ENCODE results near the gene SPDYE16. TPM values are rescaled to one million over a fixed set of nuclear protein-coding genes. Genes with fewer than 3 reads are reported as not detected.
A peak's percentile ranks its signal among the peaks of the same experiment; 100 is the strongest.
"Not testable (repeated sequence)": the region's sequence is repeated elsewhere in the genome, so short reads cannot be mapped to it uniquely, and the experiment has no call there.

The SPDYE16 gene
- total RNA-seq, 1 experiment from 2014 or later, result 0.13 TPM

DNA sequence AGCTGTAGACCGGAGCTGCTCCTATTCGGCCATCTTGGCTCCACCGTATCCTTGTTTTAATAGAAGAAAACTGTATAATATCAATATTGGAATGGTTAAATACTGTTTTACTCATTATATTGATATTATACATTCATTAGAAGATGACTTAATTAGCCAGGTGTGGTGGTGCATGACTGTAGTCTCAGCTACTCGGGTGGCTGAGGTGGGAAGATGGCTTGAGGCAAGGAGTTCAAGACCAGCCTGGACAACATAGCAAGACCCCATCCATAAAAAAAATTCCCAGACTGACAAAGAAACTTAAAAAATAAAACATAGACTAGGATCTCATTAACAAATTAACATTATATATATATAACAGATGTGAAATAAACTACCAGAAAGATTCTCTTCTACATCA is 24.2 kb upstream of the SPDYE16 start:
- intact Hi-C loops (cut with micrococcal nuclease; ENCODE audit: unreplicated experiment); H3K27me3 ChIP-seq (replicated peaks; ENCODE audit: insufficient read depth, low read depth, low read length, poor library complexity); POLR2A ChIA-PET (ENCODE audit: low non-redundant PET); H3K27ac ChIP-seq (ENCODE audit: low read depth, low read length, poor library complexity, severe bottlenecking); H3K36me3 ChIP-seq (ENCODE audit: insufficient read depth, low read length, poor library complexity, severe bottlenecking); H3K9me3 ChIP-seq (ENCODE audit: low read depth, low read length, poor library complexity, severe bottlenecking); BruUV-seq (replicated peaks); CTCF ChIA-PET; H3K4me3 ChIP-seq (ENCODE audit: low read depth, low read length, poor library complexity, severe bottlenecking); DNase-seq (ENCODE audit: low spot score): not testable (repeated sequence)
- H3K4me1 ChIP-seq (ENCODE audit: insufficient read depth, low read length, poor library complexity, severe bottlenecking), result peaks cover 11% of the 10 kb centered on the region

DNA sequence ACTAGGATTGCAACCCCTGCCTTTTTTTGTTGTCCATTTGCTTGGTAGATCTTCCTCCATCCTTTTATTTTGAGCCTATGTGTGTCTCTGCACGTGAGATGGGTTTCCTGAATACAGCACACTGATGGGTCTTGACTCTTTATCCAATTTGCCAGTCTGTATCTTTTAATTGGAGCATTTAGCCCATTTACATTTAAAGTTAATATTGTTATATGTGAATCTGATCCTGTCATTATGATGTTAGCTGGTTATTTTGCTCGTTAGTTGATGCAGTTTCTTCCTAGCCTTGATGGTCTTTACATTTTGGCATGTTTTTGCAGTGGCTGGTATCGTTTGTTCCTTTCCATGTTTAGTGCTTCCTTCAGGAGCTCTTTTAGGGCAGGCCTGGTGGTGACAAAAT is 21.9 kb upstream of the SPDYE16 start:
- H3K27me3 ChIP-seq (replicated peaks; ENCODE audit: insufficient read depth, low read depth, low read length, poor library complexity); H3K36me3 ChIP-seq (ENCODE audit: insufficient read depth, low read length, poor library complexity, severe bottlenecking); CTCF ChIA-PET; H3K27ac ChIP-seq (ENCODE audit: low read depth, low read length, poor library complexity, severe bottlenecking); H3K9me3 ChIP-seq (ENCODE audit: low read depth, low read length, poor library complexity, severe bottlenecking); BruUV-seq (replicated peaks); H3K4me1 ChIP-seq (ENCODE audit: insufficient read depth, low read length, poor library complexity, severe bottlenecking); intact Hi-C loops (cut with micrococcal nuclease; ENCODE audit: unreplicated experiment); DNase-seq (ENCODE audit: low spot score); H3K4me3 ChIP-seq (ENCODE audit: low read depth, low read length, poor library complexity, severe bottlenecking); POLR2A ChIA-PET (ENCODE audit: low non-redundant PET): not testable (repeated sequence)

DNA sequence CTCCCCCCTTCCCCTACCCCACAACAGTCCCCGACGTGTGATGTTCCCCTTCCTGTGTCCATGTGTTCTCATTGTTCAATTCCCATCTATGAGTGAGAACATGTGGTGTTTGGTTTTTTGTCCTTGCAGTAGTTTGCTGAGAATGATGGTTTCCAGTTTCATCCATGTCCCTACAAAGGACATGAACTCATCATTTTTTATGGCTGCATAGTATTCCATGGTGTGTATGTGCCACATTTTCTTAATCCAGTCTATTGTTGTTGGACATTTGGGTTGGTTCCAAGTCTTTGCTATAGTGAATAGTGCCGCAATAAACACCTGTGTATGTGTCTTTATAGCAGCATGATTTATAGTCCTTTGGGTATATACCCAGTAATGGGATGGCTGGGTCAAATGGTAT is 18.2 kb upstream of the SPDYE16 start:
- BruUV-seq (replicated peaks); intact Hi-C loops (cut with micrococcal nuclease; ENCODE audit: unreplicated experiment); H3K4me1 ChIP-seq (ENCODE audit: insufficient read depth, low read length, poor library complexity, severe bottlenecking); POLR2A ChIA-PET (ENCODE audit: low non-redundant PET); CTCF ChIA-PET; H3K9me3 ChIP-seq (ENCODE audit: low read depth, low read length, poor library complexity, severe bottlenecking); H3K36me3 ChIP-seq (ENCODE audit: insufficient read depth, low read length, poor library complexity, severe bottlenecking); DNase-seq (ENCODE audit: low spot score); H3K27ac ChIP-seq (ENCODE audit: low read depth, low read length, poor library complexity, severe bottlenecking); H3K27me3 ChIP-seq (replicated peaks; ENCODE audit: insufficient read depth, low read depth, low read length, poor library complexity); H3K4me3 ChIP-seq (ENCODE audit: low read depth, low read length, poor library complexity, severe bottlenecking): not testable (repeated sequence)

DNA sequence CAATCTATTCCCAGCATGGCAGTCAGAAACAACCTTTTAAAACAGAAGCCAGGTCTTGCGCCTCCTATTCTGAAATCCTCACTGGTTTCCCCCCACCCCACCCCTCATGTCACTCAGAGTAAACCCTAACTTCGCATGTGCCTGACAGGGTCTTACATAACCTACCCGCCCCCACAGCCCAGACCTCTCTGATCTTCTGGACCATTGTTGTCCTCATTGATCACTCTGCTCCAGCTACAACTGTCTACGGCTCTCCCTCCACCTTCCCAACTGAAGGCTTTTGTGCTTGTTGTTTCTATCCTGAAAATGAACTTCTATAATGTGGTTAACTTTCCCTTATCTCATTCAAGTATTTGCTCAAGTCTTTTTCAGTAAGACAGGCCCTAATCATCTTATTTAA is 17.1 kb upstream of the SPDYE16 start:
- POLR2A ChIA-PET (ENCODE audit: low non-redundant PET); H3K4me1 ChIP-seq (ENCODE audit: insufficient read depth, low read length, poor library complexity, severe bottlenecking); intact Hi-C loops (cut with micrococcal nuclease; ENCODE audit: unreplicated experiment); H3K27me3 ChIP-seq (replicated peaks; ENCODE audit: insufficient read depth, low read depth, low read length, poor library complexity); CTCF ChIA-PET; H3K27ac ChIP-seq (ENCODE audit: low read depth, low read length, poor library complexity, severe bottlenecking); DNase-seq (ENCODE audit: low spot score); H3K36me3 ChIP-seq (ENCODE audit: insufficient read depth, low read length, poor library complexity, severe bottlenecking); H3K4me3 ChIP-seq (ENCODE audit: low read depth, low read length, poor library complexity, severe bottlenecking); H3K9me3 ChIP-seq (ENCODE audit: low read depth, low read length, poor library complexity, severe bottlenecking); BruUV-seq (replicated peaks): not testable (repeated sequence)

DNA sequence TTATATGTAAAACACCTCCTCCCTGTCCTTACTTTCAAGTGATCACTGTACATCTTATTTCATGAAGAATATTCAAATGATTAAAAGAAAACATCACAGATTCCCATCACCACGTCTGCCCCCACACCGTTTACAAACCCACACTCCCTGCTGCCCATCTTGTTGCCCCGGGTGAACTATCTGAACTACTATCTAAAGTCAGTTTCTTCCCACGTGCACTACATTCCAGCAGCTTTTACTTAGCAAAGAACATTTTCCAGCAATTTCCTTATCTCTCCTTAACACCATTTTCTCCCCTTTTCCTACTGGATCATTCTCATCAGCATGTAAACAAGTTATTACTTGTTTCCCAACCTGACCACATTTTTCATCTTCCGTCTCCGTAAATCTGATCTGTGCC is 16.6 kb upstream of the SPDYE16 start:
- H3K9me3 ChIP-seq (ENCODE audit: low read depth, low read length, poor library complexity, severe bottlenecking); BruUV-seq (replicated peaks); H3K36me3 ChIP-seq (ENCODE audit: insufficient read depth, low read length, poor library complexity, severe bottlenecking); DNase-seq (ENCODE audit: low spot score); intact Hi-C loops (cut with micrococcal nuclease; ENCODE audit: unreplicated experiment); H3K4me1 ChIP-seq (ENCODE audit: insufficient read depth, low read length, poor library complexity, severe bottlenecking); CTCF ChIA-PET; H3K27me3 ChIP-seq (replicated peaks; ENCODE audit: insufficient read depth, low read depth, low read length, poor library complexity); POLR2A ChIA-PET (ENCODE audit: low non-redundant PET); H3K27ac ChIP-seq (ENCODE audit: low read depth, low read length, poor library complexity, severe bottlenecking); H3K4me3 ChIP-seq (ENCODE audit: low read depth, low read length, poor library complexity, severe bottlenecking): not testable (repeated sequence)

DNA sequence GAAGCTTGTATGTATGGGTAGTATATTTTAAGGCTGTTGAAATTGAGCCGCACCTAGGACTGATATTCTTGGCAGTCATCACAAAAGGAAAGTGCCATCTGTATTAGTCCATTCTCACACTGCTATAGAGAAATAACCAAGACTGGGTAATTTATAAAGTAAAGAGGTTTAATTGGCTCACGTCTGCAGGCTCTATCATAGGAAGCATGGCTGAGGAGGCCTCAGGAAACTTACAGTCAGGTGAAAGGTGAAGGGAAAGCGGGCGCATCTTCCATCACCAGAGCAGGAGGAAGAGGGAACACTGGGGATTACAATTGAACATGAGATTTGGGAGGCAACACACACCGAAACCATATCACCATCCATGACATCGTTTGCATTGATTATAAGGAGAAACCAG is 8.9 kb upstream of the SPDYE16 start:
- CTCF ChIA-PET; DNase-seq (ENCODE audit: low spot score); BruUV-seq (replicated peaks): not testable (repeated sequence)

DNA sequence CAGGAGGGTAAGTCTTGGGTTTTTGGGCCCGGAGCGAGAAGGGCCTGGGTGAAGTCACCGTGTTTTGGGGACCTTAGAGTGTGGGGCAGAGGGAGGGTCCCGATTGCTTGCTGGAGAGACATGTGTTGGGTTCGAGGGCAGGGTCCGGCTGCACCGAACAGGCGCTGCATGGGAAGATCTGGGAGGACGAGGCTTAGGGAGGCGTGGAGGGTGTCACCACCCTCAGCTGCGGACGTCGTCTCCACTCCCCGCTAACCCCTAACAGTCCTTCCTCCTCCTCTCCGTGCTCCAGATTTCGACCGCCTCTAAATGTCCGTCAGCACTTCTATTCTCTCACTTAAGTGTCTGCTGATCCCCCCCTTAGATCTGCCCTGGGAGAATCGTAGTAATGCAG is 6.8 kb upstream of the SPDYE16 start:
- intact Hi-C loops (cut with micrococcal nuclease; ENCODE audit: unreplicated experiment); DNase-seq (ENCODE audit: low spot score); POLR2A ChIA-PET (ENCODE audit: low non-redundant PET); CTCF ChIA-PET; H3K36me3 ChIP-seq (ENCODE audit: insufficient read depth, low read length, poor library complexity, severe bottlenecking); H3K9me3 ChIP-seq (ENCODE audit: low read depth, low read length, poor library complexity, severe bottlenecking); BruUV-seq (replicated peaks); H3K4me1 ChIP-seq (ENCODE audit: insufficient read depth, low read length, poor library complexity, severe bottlenecking); H3K27me3 ChIP-seq (replicated peaks; ENCODE audit: insufficient read depth, low read depth, low read length, poor library complexity): not testable (repeated sequence)
- H3K27ac ChIP-seq (ENCODE audit: low read depth, low read length, poor library complexity, severe bottlenecking), result peak overlapping the region; percentile 91
- H3K4me3 ChIP-seq (ENCODE audit: low read depth, low read length, poor library complexity, severe bottlenecking), result peak overlapping the region; percentile 85

More for the DNA sequence above, 8.9 kb upstream of the SPDYE16 start:
- H3K4me3 ChIP-seq (ENCODE audit: low read depth, low read length, poor library complexity, severe bottlenecking); H3K27ac ChIP-seq (ENCODE audit: low read depth, low read length, poor library complexity, severe bottlenecking); H3K4me1 ChIP-seq (ENCODE audit: insufficient read depth, low read length, poor library complexity, severe bottlenecking); H3K36me3 ChIP-seq (ENCODE audit: insufficient read depth, low read length, poor library complexity, severe bottlenecking); POLR2A ChIA-PET (ENCODE audit: low non-redundant PET); intact Hi-C loops (cut with micrococcal nuclease; ENCODE audit: unreplicated experiment); H3K27me3 ChIP-seq (replicated peaks; ENCODE audit: insufficient read depth, low read depth, low read length, poor library complexity); H3K9me3 ChIP-seq (ENCODE audit: low read depth, low read length, poor library complexity, severe bottlenecking): not testable (repeated sequence)

- POLR2A ChIA-PET (ENCODE audit: low non-redundant PET); intact Hi-C loops (cut with micrococcal nuclease; ENCODE audit: unreplicated experiment); H3K36me3 ChIP-seq (ENCODE audit: insufficient read depth, low read length, poor library complexity, severe bottlenecking); H3K27me3 ChIP-seq (replicated peaks; ENCODE audit: insufficient read depth, low read depth, low read length, poor library complexity); BruUV-seq (replicated peaks); H3K9me3 ChIP-seq (ENCODE audit: low read depth, low read length, poor library complexity, severe bottlenecking); H3K4me1 ChIP-seq (ENCODE audit: insufficient read depth, low read length, poor library complexity, severe bottlenecking); CTCF ChIA-PET: not testable (repeated sequence)
- peak; percentile 95 for DNase-seq (ENCODE audit: low spot score)
- Histone ChIP-seq H3K27ac (ENCODE audit: low read depth, low read length, poor library complexity, severe bottlenecking) (peak overlapping the region; percentile 91), H3K4me3 (ENCODE audit: low read depth, low read length, poor library complexity, severe bottlenecking) (peak overlapping the region; percentile 85)
Measured at GRCh38 chr7:76549025-76549854, 6.1 kb upstream of the SPDYE16 start.
